HepG2 (cell line): Measurements from ENCODE around the gene TEX19. TPM values are rescaled to one million over a fixed set of nuclear protein-coding genes. Genes with fewer than 3 reads are reported as not detected.

ENCODE experiments used
- ADNP ChIP-seq: sonication (generic); formaldehyde crosslinking; IDR thresholded peaks from 2 replicates; pipeline ENCODE4 v1.4.0; 2020; ENCODE audit warnings: missing genetic modification reagents
- ARNT2 ChIP-seq: sonication (generic); formaldehyde crosslinking; IDR thresholded peaks from 2 replicates; pipeline ENCODE4 v1.8.0; 2022; ENCODE audit warnings: mild to moderate bottlenecking, low read depth, missing genetic modification reagents, moderate library complexity
- ATF1 ChIP-seq: IDR thresholded peaks from 2 replicates; pipeline ENCODE4 v1.6.1; 2016; ENCODE audit warnings: mild to moderate bottlenecking, control low read depth
- CCAR2 ChIP-seq: fragments of 200-400 bp; formaldehyde crosslinking; optimal IDR thresholded peaks from 2 replicates; pipeline ENCODE3; 2018; ENCODE audit warnings: low read depth, mild to moderate bottlenecking, low read length, moderate library complexity
- FOXA1 ChIP-seq, 2 experiments: fragments of 450-650 bp in 1 of 2; sonication (generic) in 1 of 2; formaldehyde crosslinking in 1 of 2; IDR thresholded peaks; 2 replicates each; pipeline versions ENCODE4 v1.4.0 to v1.6.1; 2016 to 2020; ENCODE audit warnings: missing genetic modification reagents in 1 of 2
- GTF2F1 ChIP-seq: fragments of 150-350 bp; IDR thresholded peaks from 2 replicates; pipeline ENCODE4 v1.6.1; 2014; ENCODE audit warnings: low read length
- HNF1A ChIP-seq, 2 experiments: sonication (generic) in 1 of 2; formaldehyde crosslinking in 1 of 2; IDR thresholded peaks; 2 replicates each; pipeline versions ENCODE4 v1.4.0 to v1.6.1; 2016 to 2020; ENCODE audit warnings: borderline replicate concordance in 1 of 2, low read depth in 1 of 2, mild to moderate bottlenecking in 1 of 2, missing genetic modification reagents in 1 of 2
- MXD4 ChIP-seq: IDR thresholded peaks from 2 replicates; pipeline ENCODE4 v1.6.1; 2016; ENCODE audit warnings: mild to moderate bottlenecking, missing biosample characterization, missing genetic modification reagents
- NR1H2 ChIP-seq: sonication (generic); formaldehyde crosslinking; IDR thresholded peaks from 2 replicates; pipeline ENCODE4 v1.8.1; 2022; ENCODE audit warnings: low read depth, missing genetic modification reagents, borderline replicate concordance
- RFX1 ChIP-seq: fragments of 450-650 bp; IDR thresholded peaks from 2 replicates; pipeline ENCODE4 v1.6.1; 2017
- SCMH1 ChIP-seq: sonication (generic); formaldehyde crosslinking; IDR thresholded peaks from 2 replicates; pipeline ENCODE4 v1.9.0; 2021; ENCODE audit warnings: missing genetic modification reagents, mild to moderate bottlenecking, borderline replicate concordance
- ZBTB20 ChIP-seq: sonication (generic); formaldehyde crosslinking; IDR thresholded peaks from 2 replicates; pipeline ENCODE4 v1.8.1; 2023; ENCODE audit warnings: missing genetic modification reagents, low read depth, mild to moderate bottlenecking, borderline replicate concordance
- ZMAT3 ChIP-seq: sonication (generic); formaldehyde crosslinking; conservative IDR thresholded peaks from 2 replicates; pipeline ENCODE4 v1.7.0; 2021; ENCODE audit warnings: missing genetic modification reagents
- ZNF232 ChIP-seq: sonication (generic); formaldehyde crosslinking; IDR thresholded peaks from 2 replicates; pipeline ENCODE4 v1.4.0; 2020; ENCODE audit warnings: missing genetic modification reagents, borderline replicate concordance
- ZNF367 ChIP-seq: sonication (generic); formaldehyde crosslinking; IDR thresholded peaks from 2 replicates; pipeline ENCODE4 v1.4.0; 2020; ENCODE audit warnings: missing genetic modification reagents, borderline replicate concordance
- ZNF432 ChIP-seq: sonication (generic); formaldehyde crosslinking; IDR thresholded peaks from 2 replicates; pipeline ENCODE4 v1.5.0; 2020; ENCODE audit warnings: missing genetic modification reagents, mild to moderate bottlenecking, borderline replicate concordance
- ZNF557 ChIP-seq: sonication (generic); formaldehyde crosslinking; IDR thresholded peaks from 2 replicates; pipeline ENCODE4 v1.4.0; 2020; ENCODE audit warnings: missing genetic modification reagents
- ZNF609 ChIP-seq: sonication (generic); formaldehyde crosslinking; IDR thresholded peaks from 2 replicates; pipeline ENCODE4 v1.4.0; 2020; ENCODE audit warnings: mild to moderate bottlenecking, missing genetic modification reagents, borderline replicate concordance
- ZNF792 ChIP-seq: IDR thresholded peaks from 2 replicates; pipeline ENCODE4 v1.6.1; 2016
- polyA plus RNA-seq, 8 experiments: library from polyadenylated mRNA; depleted of rRNA in 3 of 8; stranded (reverse) in 7 of 8; unstranded in 1 of 8; fragments of >200 nt; fragmentation: Illumina TruSeq in 4 of 8; extraction: Trizol in 4 of 8; gene quantifications; 2 replicates each; pipeline versions ENCODE4 v1.2.1 to v1.2.3, GENCODE V29; 2011 to 2016; ENCODE audit warnings: low read depth in 4 of 8, missing spikeins in 1 of 8, mixed read lengths in 1 of 8; ENCODE audit not compliant: insufficient read depth in 1 of 8
- total RNA-seq, 5 experiments: library from RNA; depleted of rRNA; stranded (reverse); fragments of >200 nt; fragmentation: Illumina TruSeq; extraction: Trizol; gene quantifications; 2 replicates each; pipeline ENCODE4 v1.2.3, GENCODE V29; 2016; ENCODE audit warnings: low read depth in 1 of 5

The TEX19 gene
- total and polyA plus RNA-seq, 2 of the 13 experiments (the other 11 are each of a cell fraction or from before 2014, with no cell fraction given), result 1.3 to 6.0 TPM

- TF ChIP-seq HNF1A (IDR thresholded peaks at IDR 0.05; ENCODE audit: low read depth) (no peak), HNF1A (CRISPR knock-in tag; IDR thresholded peaks at IDR 0.05; ENCODE audit: borderline replicate concordance) (no peak), ZNF232 (CRISPR knock-in tag) (0 out of 2 replicates have a peak, but pooled peaks have one; percentile 38), ZNF609 (CRISPR knock-in tag) (no peak; the same call in 1 of the 2 replicates), ARNT2 (no peak), NR1H2 (CRISPR knock-in tag) (no peak), ADNP (no peak), ZNF367 (CRISPR knock-in tag) (no peak), ZNF432 (no peak), ZMAT3 (CRISPR knock-in tag) (peak; percentile 56; the same call in 1 of the 2 replicates), CCAR2 (no peak), SCMH1 (CRISPR knock-in tag) (no peak), MXD4 (CRISPR knock-in tag) (peak; percentile 88), ZNF792 (no peak), FOXA1 (IDR thresholded peaks at IDR 0.05) (no peak), FOXA1 (CRISPR knock-in tag; IDR thresholded peaks at IDR 0.05) (peak; percentile 18; the same call in 1 of the 2 replicates), ATF1 (no peak), ZBTB20 (CRISPR knock-in tag) (0 out of 2 replicates have a peak, but pooled peaks have one; percentile 44), GTF2F1 (no peak), RFX1 (no peak), ZNF557 (no peak)
These were observed 29.3 kb downstream of the TEX19 start (continued) for GRCh38 chr17:82388223-82388921.
